ENCODE measurements around the gene DUSP18. TPM values are rescaled to one million over a fixed set of nuclear protein-coding genes. Genes with fewer than 3 reads are reported as not detected.

The DUSP18 gene
- total and polyA plus RNA-seq, 2 experiments from 2014 or later, result 6.8 to 11.0 TPM

GRCh38 chr22:30704978-30705377 lies 37.3 kb upstream of the DUSP18 start:
- no peak overlapping the region for H3K27ac ChIP-seq
- TF ChIP-seq CTCF (IDR thresholded peaks at IDR 0.05; ENCODE audit: low read depth, low read length), result no peak
- no peaks in the 10 kb centered on the region for H3K9me3 ChIP-seq (ENCODE audit: low read depth)
- DNase-seq (ENCODE audit: low read depth in 1 of 2, low spot score in 1 of 2), result no peak
- H3K4me3 ChIP-seq, result no peak overlapping the region
- H3K27me3 ChIP-seq, result no peaks in the 10 kb centered on the region
- H3K36me3 ChIP-seq, result no peaks in the 10 kb centered on the region
- H3K4me1 ChIP-seq (ENCODE audit: low read depth), result peaks cover 9% of the 10 kb centered on the region

GRCh38 chr22:30702856-30703255 lies 35.2 kb upstream of the DUSP18 start:
- no peaks in the 10 kb centered on the region for H3K36me3 ChIP-seq
- no peak for TF ChIP-seq CTCF (IDR thresholded peaks at IDR 0.05; ENCODE audit: low read depth, low read length)
- peaks cover 9% of the 10 kb centered on the region for H3K4me1 ChIP-seq (ENCODE audit: low read depth)
- H3K27me3 ChIP-seq, result no peaks in the 10 kb centered on the region
- no peak overlapping the region for H3K27ac ChIP-seq
- no peaks in the 10 kb centered on the region for H3K9me3 ChIP-seq (ENCODE audit: low read depth)
- H3K4me3 ChIP-seq, result no peak overlapping the region
- DNase-seq (ENCODE audit: low read depth in 1 of 2, low spot score in 1 of 2), result no peak

- no peak for TF ChIP-seq CTCF (IDR thresholded peaks at IDR 0.05; ENCODE audit: low read depth, low read length)
- Histone ChIP-seq H3K27me3 (peaks cover 2% of the 10 kb centered on the region), H3K9me3 (ENCODE audit: low read depth) (no peaks in the 10 kb centered on the region), H3K4me1 (ENCODE audit: low read depth) (peaks cover 9% of the 10 kb centered on the region), H3K36me3 (no peaks in the 10 kb centered on the region), H3K4me3 (no peak overlapping the region), H3K27ac (no peak overlapping the region)
- DNase-seq (ENCODE audit: low read depth in 1 of 2, low spot score in 1 of 2), result no peak
These were observed 34.2 kb upstream of the DUSP18 start for GRCh38 chr22:30701872-30702271.

GRCh38 chr22:30697975-30698374 lies 30.3 kb upstream of the DUSP18 start:
- Histone ChIP-seq H3K9me3 (ENCODE audit: low read depth) (no peaks in the 10 kb centered on the region), H3K4me3 (no peak overlapping the region), H3K27me3 (peaks cover 17% of the 10 kb centered on the region), H3K4me1 (ENCODE audit: low read depth) (peaks cover 10% of the 10 kb centered on the region), H3K27ac (no peak overlapping the region), H3K36me3 (no peaks in the 10 kb centered on the region)
- no peak for TF ChIP-seq CTCF (IDR thresholded peaks at IDR 0.05; ENCODE audit: low read depth, low read length)
- DNase-seq (ENCODE audit: low read depth in 1 of 2, low spot score in 1 of 2), result no peak

- Histone ChIP-seq H3K27ac (no peak overlapping the region), H3K4me3 (no peak overlapping the region), H3K27me3 (peaks cover 17% of the 10 kb centered on the region), H3K4me1 (ENCODE audit: low read depth) (peaks cover 10% of the 10 kb centered on the region), H3K9me3 (ENCODE audit: low read depth) (no peaks in the 10 kb centered on the region), H3K36me3 (no peaks in the 10 kb centered on the region)
- DNase-seq (ENCODE audit: low read depth in 1 of 2, low spot score in 1 of 2), result no peak
- TF ChIP-seq CTCF (IDR thresholded peaks at IDR 0.05; ENCODE audit: low read depth, low read length), result no peak
These were observed 28.4 kb upstream of the DUSP18 start for GRCh38 chr22:30695871-30696655.

Measured in cardiac muscle cell (in vitro differentiated cells and primary cell).